Heart left ventricle (tissue), 16 donors: ENCODE measurements around the gene TMEM220. TPM values are rescaled to one million over a fixed set of nuclear protein-coding genes. Genes with fewer than 3 reads are reported as not detected.

ENCODE experiments used
- ATAC-seq, 4 donors: fragments of 200-7000 bp; cut with Tn5 transposase; one replicate each; pipeline ENCODE4 v1.9.1; 2020 to 2022; ENCODE audit warnings: moderate library complexity in 4 of 4, mild to moderate bottlenecking in 3 of 4, moderate number of reproducible peaks in 1 of 4
- DNase-seq, 5 donors: peaks; one replicate each; pipeline ENCODE4 v3.0.0-alpha.2; 2020
- H3K27ac ChIP-seq, 12 donors: fragments of 200-600 bp; sonication (generic) in 4 of 12; one replicate each; pipeline versions ENCODE4 v1.5.0 to v1.8.0; 2016 to 2022; ENCODE audit warnings: mild to moderate bottlenecking in 2 of 12
- H3K27me3 ChIP-seq, 9 donors: fragments of 200-600 bp; sonication (generic) in 2 of 9; one replicate each; pipeline versions ENCODE4 v1.5.1 to v1.8.0; 2016 to 2022; ENCODE audit warnings: mild to moderate bottlenecking in 3 of 9
- H3K36me3 ChIP-seq, 9 donors: fragments of 200-600 bp; sonication (generic) in 2 of 9; one replicate each; pipeline versions ENCODE4 v1.5.0 to v1.8.0; 2018 to 2022; ENCODE audit warnings: mild to moderate bottlenecking in 2 of 9
- H3K4me1 ChIP-seq, 12 donors: fragments of 200-600 bp; sonication (generic) in 4 of 12; one replicate each; pipeline versions ENCODE4 v1.5.0 to v1.8.0; 2016 to 2022; ENCODE audit warnings: mild to moderate bottlenecking in 3 of 12
- H3K4me3 ChIP-seq, 12 donors: fragments of 200-600 bp; sonication (generic) in 4 of 12; one replicate each; pipeline versions ENCODE4 v1.5.0 to v1.8.0; 2017 to 2022; ENCODE audit warnings: mild to moderate bottlenecking in 9 of 12, moderate library complexity in 4 of 12
- H3K9me3 ChIP-seq, 12 donors: fragments of 200-600 bp; sonication (generic) in 4 of 12; one replicate each; pipeline versions ENCODE4 v1.5.0 to v1.8.0; 2016 to 2022; ENCODE audit warnings: mild to moderate bottlenecking in 1 of 12
- POLR2A ChIP-seq, 2 donors: fragments of 450-650 bp; IDR thresholded peaks; one replicate each; pipeline ENCODE4 v1.6.1; 2017; ENCODE audit warnings: antibody characterized with exemption in 2 of 2, mild to moderate bottlenecking in 2 of 2, moderate library complexity in 2 of 2
- WGBS, 4 donors: extraction: QIAGEN DNeasy Blood & Tissue Kit in 2 of 4; methylation state at CpG; one replicate each; pipeline versions ENCODE4 v1.1.5 to v1.1.7; 2013 to 2018; 5-methylcytosine and 5-hydroxymethylcytosine counted together
- intact Hi-C, 10 donors: fragments of 100-400 bp; cut with DNase I; formaldehyde crosslinking; loops; one replicate each; pipeline versions ENCODE4 v1.11.1 to v1.14.2; 2022
- polyA plus RNA-seq, 2 donors: library from polyadenylated mRNA; stranded (reverse); fragments of 200-250 nt; gene quantifications; one replicate each; pipeline ENCODE4 v1.2.3, GENCODE V29; 2013
- total RNA-seq, 9 donors: library from RNA; depleted of rRNA in 2 of 9; stranded (reverse); fragments of >200 nt in 2 of 9; fragmentation: NEBNext Ultra II Directional in 3 of 9; extraction: Animal tissue kit (Norgen Biotek cat#: 25700) in 3 of 9; gene quantifications; one replicate each; pipeline versions ENCODE4 v1.1.0 to v1.2.4, GENCODE V29; 2016 to 2023
- TF ChIP-seq, protein P1 (sequence below), 12 donors: fragments of 200-600 bp; sonication (generic) in 4 of 12; IDR thresholded peaks; one replicate each; pipeline versions ENCODE4 v1.5.0 to v1.8.0; 2018 to 2022; ENCODE audit warnings: antibody characterized with exemption in 12 of 12, mild to moderate bottlenecking in 5 of 12
- donor health status: ischemic (EF 13 %, LVEDD 7.1; RV severe dilation, severe dysfunction).
- donor health status: healthy with polysubstance abuse.
- donor health status: DM: no; HTN: yes; CAD: no.
- donor health status: DM: no; HTN: no; CAD: no.
- donor health status: ischemic (EF 25% LVEDD 6.9; RV normal size, moderate dysfunction).
- donor health status: ischemic (EF 25% LVEDD 5.7; RV mildly dilated, moderate dysfunction).
- donor health status: healthy.
- donor health status: DM: yes; HTN: yes; CAD: no.
- donor health status: ischemic (EF 35%, LVEDD 5.7; RV mildly dilated, moderate dysfunction).
- donor health status: nonischemic (EF 11% LVEDD 7.7; RV severe dilation, severe dysfunction).
- donor health status: DM: yes; HTN: yes; CAD: no.
- donor health status: PGD.
- donor health status: ischemic (EF 29% LVEDD 5.4; RV normal size, mild dysfunction).
- donor health status: nonischemic (EF 23%, LVEDD 6.1; RV moderate dilation, normal function).

Gene TMEM220
- total and polyA plus RNA-seq, 11 donors: 3.2 to 13.9 (median 6.3) TPM

DNA sequence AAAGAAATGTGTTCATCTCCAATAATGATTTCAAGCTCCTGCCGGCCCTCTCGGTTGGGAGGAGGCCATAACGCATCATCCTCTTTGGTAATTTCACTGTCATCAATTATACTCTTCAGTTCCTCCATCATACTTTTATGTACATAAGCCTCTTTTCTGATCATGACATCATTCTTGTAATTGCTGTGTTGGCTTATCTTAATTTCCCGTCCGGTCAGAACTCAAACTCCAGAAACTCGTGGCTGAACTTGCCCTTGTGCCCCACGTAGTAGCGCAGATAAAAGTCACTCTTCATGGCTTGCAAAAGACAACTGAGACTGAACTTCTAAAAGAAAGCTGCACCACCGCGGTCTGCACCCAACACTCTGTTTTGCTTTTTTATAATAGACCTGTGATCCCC is 13.6 kb downstream of the TMEM220 start:
- Histone ChIP-seq H3K4me3 (no peak overlapping the region), H3K27me3 (no peaks in the 10 kb centered on the region), H3K36me3 (peaks cover 0 to 72% (median 24%) of the 10 kb centered on the region in 9 donors), H3K4me1 (no peaks in the 10 kb centered on the region), H3K27ac (no peak overlapping the region), H3K9me3 (no peaks in the 10 kb centered on the region)
- intact Hi-C loops: no loop called here
- ATAC-seq (no peak), DNase-seq (no peak)
- no peak for TF ChIP-seq POLR2A (IDR thresholded peaks at IDR 0.05)
- TF ChIP-seq, protein P1, sequence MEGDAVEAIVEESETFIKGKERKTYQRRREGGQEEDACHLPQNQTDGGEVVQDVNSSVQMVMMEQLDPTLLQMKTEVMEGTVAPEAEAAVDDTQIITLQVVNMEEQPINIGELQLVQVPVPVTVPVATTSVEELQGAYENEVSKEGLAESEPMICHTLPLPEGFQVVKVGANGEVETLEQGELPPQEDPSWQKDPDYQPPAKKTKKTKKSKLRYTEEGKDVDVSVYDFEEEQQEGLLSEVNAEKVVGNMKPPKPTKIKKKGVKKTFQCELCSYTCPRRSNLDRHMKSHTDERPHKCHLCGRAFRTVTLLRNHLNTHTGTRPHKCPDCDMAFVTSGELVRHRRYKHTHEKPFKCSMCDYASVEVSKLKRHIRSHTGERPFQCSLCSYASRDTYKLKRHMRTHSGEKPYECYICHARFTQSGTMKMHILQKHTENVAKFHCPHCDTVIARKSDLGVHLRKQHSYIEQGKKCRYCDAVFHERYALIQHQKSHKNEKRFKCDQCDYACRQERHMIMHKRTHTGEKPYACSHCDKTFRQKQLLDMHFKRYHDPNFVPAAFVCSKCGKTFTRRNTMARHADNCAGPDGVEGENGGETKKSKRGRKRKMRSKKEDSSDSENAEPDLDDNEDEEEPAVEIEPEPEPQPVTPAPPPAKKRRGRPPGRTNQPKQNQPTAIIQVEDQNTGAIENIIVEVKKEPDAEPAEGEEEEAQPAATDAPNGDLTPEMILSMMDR (IDR thresholded peaks at IDR 0.05): no peak
- 83 to 87% (median 84%) methylated on average over 10 of the region's 10 CpGs for WGBS, 4 donors

DNA sequence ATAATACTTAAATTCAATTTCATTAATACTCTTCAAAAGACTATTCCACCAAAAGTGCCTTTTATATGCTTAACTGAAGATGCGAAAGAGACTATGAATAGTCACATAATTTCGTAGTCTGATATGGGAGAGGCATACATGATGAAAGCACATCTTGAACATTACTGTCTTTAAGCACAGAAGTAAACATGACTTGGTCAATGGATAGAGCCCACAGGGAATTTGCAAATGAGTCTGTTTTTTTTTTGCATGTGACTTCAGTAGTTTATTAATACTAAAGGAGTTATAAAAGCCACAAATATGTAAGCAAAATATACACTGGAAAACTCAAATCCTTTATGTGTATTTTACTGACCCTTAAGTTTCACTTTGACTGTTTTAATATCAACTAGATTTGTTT is 16.5 kb downstream of the TMEM220 start:
- H3K36me3 ChIP-seq: peaks cover 0 to 78% (median 46%) of the 10 kb centered on the region in 9 donors
- intact Hi-C loops: no loop called here
- TF ChIP-seq, protein P1 (IDR thresholded peaks at IDR 0.05): no peak
- no peak for TF ChIP-seq POLR2A (IDR thresholded peaks at IDR 0.05)

DNA sequence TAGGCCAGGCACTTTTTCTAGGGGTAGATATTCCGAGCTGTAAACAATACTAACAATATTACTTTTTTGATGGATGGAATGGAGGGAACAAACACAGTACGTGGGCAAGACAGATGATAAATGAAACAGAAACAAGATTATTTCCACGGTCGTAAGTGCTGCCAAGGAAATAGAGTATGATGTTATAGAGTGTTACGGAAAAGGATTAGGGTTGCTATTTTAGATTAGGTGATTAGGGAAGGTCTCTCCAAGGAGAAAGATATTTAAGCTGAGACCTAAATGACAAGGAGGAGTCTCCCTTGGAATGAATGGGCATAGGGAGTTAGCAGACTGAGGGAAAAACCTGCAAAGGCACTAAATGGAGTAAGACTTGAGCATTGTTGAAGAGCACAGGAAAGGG is 24.1 kb downstream of the TMEM220 start:
- H3K36me3 ChIP-seq: peaks cover 3 to 62% (median 57%) of the 10 kb centered on the region in 9 donors
- TF ChIP-seq POLR2A (IDR thresholded peaks at IDR 0.05): no peak
- TF ChIP-seq, protein P1 (IDR thresholded peaks at IDR 0.05): no peak
- DNase-seq: no peak
- 65 to 69% (median 68%) methylated on average over 5 of the region's 5 CpGs for WGBS, 4 donors
- no peak for ATAC-seq
- H3K4me1 ChIP-seq: peaks cover 0 to 15% (median 4%) of the 10 kb centered on the region in 12 donors
- H3K27me3 ChIP-seq: no peaks in the 10 kb centered on the region
- intact Hi-C loops: no loop called here
- H3K27ac ChIP-seq: no peak overlapping the region
- H3K9me3 ChIP-seq: no peaks in the 10 kb centered on the region
- no peak overlapping the region for H3K4me3 ChIP-seq

More for the DNA sequence above, 16.5 kb downstream of the TMEM220 start:
- Histone ChIP-seq H3K4me1 (peaks cover 0 to 6% (median 0%) of the 10 kb centered on the region in 12 donors), H3K9me3 (no peaks in the 10 kb centered on the region), H3K27me3 (no peaks in the 10 kb centered on the region), H3K4me3 (no peak overlapping the region), H3K27ac (no peak overlapping the region)
- no peak for DNase-seq
- no peak for ATAC-seq
- WGBS, 4 donors: 87 to 96% (median 93%) methylated on average over 2 of the region's 2 CpGs

DNA sequence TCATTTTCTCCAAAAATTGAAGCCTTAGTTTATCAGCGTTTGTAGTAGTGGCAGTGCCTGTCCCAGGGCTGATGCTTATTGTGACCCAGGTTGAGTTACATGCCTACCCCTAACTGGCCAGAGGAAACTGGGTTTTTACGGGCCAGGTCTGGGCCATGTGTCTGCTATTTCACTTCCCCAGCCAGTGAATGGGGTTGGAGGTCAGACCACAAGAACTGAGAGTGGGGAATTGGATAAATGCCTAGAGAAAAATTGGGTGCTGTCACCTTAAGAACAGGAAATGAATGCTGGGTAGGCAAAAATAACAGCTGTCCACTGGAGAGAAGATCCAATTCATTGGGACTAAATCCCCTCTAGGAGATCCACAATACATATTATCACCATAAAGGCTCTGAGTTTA is 27.2 kb downstream of the TMEM220 start:
- peaks cover 0 to 35% (median 12%) of the 10 kb centered on the region in 12 donors for H3K4me1 ChIP-seq
- ATAC-seq (no peak), DNase-seq (no peak)
- intact Hi-C loops: no loop called here
- H3K36me3 ChIP-seq: peaks cover 2 to 31% (median 28%) of the 10 kb centered on the region in 9 donors
- no peaks in the 10 kb centered on the region for H3K9me3 ChIP-seq
- H3K27me3 ChIP-seq: no peaks in the 10 kb centered on the region
- WGBS, 4 donors: 53 to 67% (median 61%) methylated on average over 2 of the region's 2 CpGs
- no peak overlapping the region for H3K4me3 ChIP-seq
- TF ChIP-seq, protein P1 (IDR thresholded peaks at IDR 0.05): no peak
- no peak for TF ChIP-seq POLR2A (IDR thresholded peaks at IDR 0.05)
- no peak overlapping the region for H3K27ac ChIP-seq
